Measurements from ENCODE around the gene SLIT3. TPM values are rescaled to one million over a fixed set of nuclear protein-coding genes. Genes with fewer than 3 reads are reported as not detected.

The SLIT3 gene
- total RNA-seq, 1 donor from 2014 or later, result 56.6 TPM

DNA sequence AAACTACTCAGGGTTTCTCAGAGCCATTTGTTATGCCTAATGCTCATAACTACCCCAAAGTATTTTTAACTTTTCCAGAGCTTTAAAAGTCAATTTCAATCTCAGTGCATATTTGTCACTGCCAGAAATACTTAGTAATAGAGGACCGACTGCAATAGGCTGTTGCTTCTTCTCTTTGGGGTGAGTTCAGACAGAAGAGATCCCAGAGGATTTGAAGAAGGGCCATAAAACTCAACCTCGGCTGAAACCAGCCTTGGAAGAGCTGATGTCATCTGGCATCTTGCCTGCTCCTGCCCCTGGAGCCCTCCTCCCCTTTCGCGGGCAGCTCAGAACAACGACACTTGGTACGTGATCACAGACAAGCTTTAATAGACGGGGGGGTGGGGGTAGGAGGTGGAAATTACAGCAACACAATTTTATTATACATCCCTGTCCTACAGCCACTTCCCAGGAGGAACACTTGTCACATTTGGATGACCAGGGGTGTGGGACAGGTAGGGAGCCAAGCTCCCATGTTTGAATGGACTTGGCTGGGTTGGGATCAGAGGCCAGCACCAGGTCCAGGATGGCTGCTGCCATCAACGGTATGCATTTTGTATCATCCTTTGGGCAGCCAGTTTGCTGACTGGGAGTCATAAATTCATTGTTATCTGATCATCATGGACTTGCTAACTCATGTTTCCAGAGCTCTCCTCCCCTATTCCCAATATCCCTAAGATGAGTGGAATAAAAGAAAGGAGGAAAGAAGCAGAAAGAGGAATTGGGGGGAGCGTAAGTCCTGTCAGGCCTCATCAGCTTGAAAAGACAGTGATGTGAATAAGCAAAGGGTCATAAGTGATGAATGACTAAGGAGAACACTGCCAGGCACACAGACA lies 535.2 kb downstream of the SLIT3 start:
- H3K4me1 Mint-ChIP-seq (ENCODE audit: unreplicated experiment), result no peaks in the 10 kb centered on the region
- no peak overlapping the region for H3K4me3 Mint-ChIP-seq

DNA sequence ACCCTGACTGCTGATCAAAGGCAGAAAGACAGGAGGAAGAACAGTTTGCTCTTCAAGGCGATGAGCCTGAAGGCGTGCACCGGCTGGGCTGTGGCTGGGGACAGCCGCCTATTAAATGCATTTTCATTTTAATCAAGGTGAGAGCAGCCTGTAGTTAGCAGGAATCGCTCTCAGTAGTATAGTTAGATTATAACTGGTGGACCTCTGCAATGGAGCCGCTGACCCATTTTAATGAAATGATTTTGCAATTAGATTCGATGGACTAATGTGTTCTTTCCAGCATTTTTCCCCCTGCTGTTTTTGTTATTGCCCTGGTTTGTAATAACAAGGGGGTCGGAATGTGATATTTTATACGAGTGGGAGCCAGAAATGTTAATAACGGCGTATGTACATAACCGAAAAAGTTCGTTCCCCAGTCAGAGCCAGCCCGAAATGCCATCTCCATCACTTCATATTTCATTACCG lies 535.8 kb downstream of the SLIT3 start:
- no peak overlapping the region for H3K27ac Mint-ChIP-seq
- TF ChIP-seq, protein P1, sequence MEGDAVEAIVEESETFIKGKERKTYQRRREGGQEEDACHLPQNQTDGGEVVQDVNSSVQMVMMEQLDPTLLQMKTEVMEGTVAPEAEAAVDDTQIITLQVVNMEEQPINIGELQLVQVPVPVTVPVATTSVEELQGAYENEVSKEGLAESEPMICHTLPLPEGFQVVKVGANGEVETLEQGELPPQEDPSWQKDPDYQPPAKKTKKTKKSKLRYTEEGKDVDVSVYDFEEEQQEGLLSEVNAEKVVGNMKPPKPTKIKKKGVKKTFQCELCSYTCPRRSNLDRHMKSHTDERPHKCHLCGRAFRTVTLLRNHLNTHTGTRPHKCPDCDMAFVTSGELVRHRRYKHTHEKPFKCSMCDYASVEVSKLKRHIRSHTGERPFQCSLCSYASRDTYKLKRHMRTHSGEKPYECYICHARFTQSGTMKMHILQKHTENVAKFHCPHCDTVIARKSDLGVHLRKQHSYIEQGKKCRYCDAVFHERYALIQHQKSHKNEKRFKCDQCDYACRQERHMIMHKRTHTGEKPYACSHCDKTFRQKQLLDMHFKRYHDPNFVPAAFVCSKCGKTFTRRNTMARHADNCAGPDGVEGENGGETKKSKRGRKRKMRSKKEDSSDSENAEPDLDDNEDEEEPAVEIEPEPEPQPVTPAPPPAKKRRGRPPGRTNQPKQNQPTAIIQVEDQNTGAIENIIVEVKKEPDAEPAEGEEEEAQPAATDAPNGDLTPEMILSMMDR (conservative IDR thresholded peaks at IDR 0.05), result no peak
- DNase-seq (ENCODE audit: extremely low spot score, unreplicated experiment), result no peak
- peaks cover 11% of the 10 kb centered on the region for H3K27me3 Mint-ChIP-seq
- H3K36me3 Mint-ChIP-seq, result peaks cover 18% of the 10 kb centered on the region
- H3K4me3 Mint-ChIP-seq, result no peak overlapping the region
- H3K9me3 Mint-ChIP-seq, result peaks cover 5% of the 10 kb centered on the region
- no peaks in the 10 kb centered on the region for H3K4me1 Mint-ChIP-seq (ENCODE audit: unreplicated experiment)

More for the DNA sequence above, 535.2 kb downstream of the SLIT3 start:
- Mint-ChIP-seq H3K9me3 (peaks cover 5% of the 10 kb centered on the region), H3K27ac (no peak overlapping the region), H3K36me3 (peaks cover 18% of the 10 kb centered on the region), H3K27me3 (peaks cover 11% of the 10 kb centered on the region)
- TF ChIP-seq, protein P1 (conservative IDR thresholded peaks at IDR 0.05), result no peak
- no peak for DNase-seq (ENCODE audit: extremely low spot score, unreplicated experiment)

DNA sequence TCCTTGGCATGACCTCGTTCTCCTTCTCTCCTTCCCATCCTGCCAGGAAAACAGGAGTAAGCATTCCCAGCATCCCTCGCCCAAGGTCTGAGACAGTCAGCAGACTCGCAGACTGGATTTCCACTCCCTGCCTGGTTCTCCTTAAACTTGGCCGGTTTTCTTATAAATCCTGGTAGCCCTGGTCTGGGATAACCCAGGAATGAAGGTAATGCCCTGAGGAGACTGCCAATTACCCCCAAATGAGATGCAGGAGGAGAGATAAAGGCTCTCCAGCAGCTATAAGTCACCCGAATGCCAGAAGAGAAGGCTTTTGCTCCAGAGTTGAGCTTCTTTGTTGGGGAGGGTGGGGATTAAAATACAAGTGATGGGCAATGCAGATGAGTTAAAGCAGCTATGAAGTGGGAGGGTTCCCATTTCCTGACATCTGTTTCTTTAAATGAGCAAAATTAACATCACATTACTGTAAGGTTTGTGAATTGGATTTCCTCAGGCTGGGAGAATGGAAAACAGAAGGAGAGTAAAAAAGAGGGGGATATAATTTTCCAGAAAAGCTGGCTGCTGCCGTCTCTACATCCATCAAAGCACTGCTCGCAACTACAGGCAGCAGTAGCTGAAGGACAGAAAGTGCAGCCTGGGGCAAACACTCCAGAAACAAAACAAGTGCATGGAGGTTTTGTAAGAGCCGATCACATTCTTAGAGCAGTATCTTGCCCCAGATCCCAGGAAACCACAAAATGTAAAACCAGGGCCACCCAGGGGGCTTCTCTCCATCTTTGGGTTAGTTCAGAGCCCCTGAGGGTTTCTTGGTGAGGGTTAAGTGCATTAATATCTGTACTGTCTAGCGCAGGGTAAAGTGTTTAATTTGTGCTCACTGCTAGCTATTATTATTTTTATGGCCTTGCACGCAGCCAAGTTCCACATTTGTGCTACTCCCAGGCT lies 544.2 kb downstream of the SLIT3 start:
- peaks cover 9% of the 10 kb centered on the region for H3K36me3 Mint-ChIP-seq
- DNase-seq (ENCODE audit: extremely low spot score, unreplicated experiment), result no peak
- peaks cover 6% of the 10 kb centered on the region for H3K4me1 Mint-ChIP-seq (ENCODE audit: unreplicated experiment)
- TF ChIP-seq, protein P1 (conservative IDR thresholded peaks at IDR 0.05), result no peak
- no peak overlapping the region for H3K4me3 Mint-ChIP-seq
- no peaks in the 10 kb centered on the region for H3K9me3 Mint-ChIP-seq
- peaks cover 13% of the 10 kb centered on the region for H3K27me3 Mint-ChIP-seq
- H3K27ac Mint-ChIP-seq, result no peak overlapping the region

DNA sequence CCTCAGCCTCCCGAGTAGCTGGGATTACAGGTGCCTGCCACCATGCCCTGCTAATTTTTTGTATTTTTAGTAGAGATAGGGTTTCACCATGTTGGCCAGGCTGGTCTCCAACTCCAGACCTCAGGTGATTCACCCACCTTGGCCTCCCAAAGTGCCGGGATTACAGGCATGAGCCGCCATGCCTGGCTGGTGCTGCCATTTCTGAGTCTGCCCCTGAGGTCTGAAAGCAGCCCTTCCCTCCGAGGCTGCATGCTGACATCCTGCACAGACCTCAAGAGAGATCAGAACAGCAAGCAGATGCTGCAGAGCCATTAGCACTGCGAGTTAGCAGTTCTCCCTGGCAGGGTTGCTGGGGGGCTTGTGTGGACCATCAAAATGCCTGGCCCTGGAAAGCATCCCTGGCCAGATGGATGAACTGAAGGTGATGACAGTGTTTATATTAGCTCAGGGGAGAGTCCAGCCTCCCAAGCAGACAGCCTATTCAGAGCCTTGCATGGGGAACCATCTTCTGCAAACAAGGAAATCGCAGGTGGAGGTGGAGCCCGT lies 545.3 kb downstream of the SLIT3 start:
- Mint-ChIP-seq H3K27me3 (peaks cover 15% of the 10 kb centered on the region), H3K4me3 (no peak overlapping the region), H3K9me3 (no peaks in the 10 kb centered on the region), H3K27ac (no peak overlapping the region), H3K4me1 (ENCODE audit: unreplicated experiment) (peaks cover 6% of the 10 kb centered on the region), H3K36me3 (peaks cover 11% of the 10 kb centered on the region)
- no peak for DNase-seq (ENCODE audit: extremely low spot score, unreplicated experiment)
- TF ChIP-seq, protein P1 (conservative IDR thresholded peaks at IDR 0.05), result no peak

DNA sequence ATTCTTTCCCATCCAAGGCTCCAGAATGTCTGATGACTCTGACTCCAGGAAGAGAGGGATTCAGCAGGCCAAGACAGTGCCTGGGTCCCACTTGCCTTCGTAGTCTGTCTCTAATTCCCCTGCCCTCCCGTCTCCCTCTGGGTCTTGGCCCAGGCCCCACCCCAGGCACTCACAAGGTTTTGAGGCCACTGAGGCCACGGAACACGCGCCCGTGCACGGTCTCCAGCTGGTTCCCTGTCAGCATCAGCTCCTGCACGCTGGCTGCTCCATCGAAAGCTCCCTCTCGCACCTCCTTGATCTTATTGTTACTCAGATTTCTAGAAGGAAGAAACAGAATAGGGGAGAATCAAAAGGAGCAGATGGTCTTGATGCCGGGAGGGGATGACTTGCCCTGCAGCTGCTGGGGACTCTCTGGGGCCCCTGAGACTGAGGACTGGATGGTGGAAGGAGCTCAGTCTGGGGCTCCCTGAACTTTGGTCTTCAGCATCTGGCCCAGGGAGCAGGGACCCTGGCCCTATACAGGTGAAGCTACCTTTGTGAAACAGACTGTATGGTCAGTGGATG lies 547.2 kb downstream of the SLIT3 start:
- Mint-ChIP-seq H3K27ac (no peak overlapping the region), H3K36me3 (peaks cover 18% of the 10 kb centered on the region), H3K4me1 (ENCODE audit: unreplicated experiment) (peaks cover 6% of the 10 kb centered on the region), H3K4me3 (no peak overlapping the region), H3K27me3 (peaks cover 29% of the 10 kb centered on the region), H3K9me3 (no peaks in the 10 kb centered on the region)
- TF ChIP-seq, protein P1 (conservative IDR thresholded peaks at IDR 0.05), result no peak
- DNase-seq (ENCODE audit: extremely low spot score, unreplicated experiment), result no peak
